C4-2B (cell line): ENCODE data around the gene PDK1.
A peak's percentile ranks its signal among the peaks of the same experiment; 100 is the strongest.

Source experiments
- H3K27ac ChIP-seq: fragments of 450-650 bp; 2 replicates; pipeline ENCODE4 v1.5.1; 2017
- CTCF ChIP-seq: fragments of 450-650 bp; conservative IDR thresholded peaks from 2 replicates; pipeline ENCODE4 v1.5.1; 2017; ENCODE audit warnings: mild to moderate bottlenecking
- ZFX ChIP-seq: fragments of 450-650 bp; IDR thresholded peaks from 2 replicates; pipeline ENCODE4 v1.6.1; 2017

Gene PDK1

GRCh38 chr2:172554352-172555271, 1.3 kb upstream of the PDK1 start:
- peak overlapping the region; percentile 92 for H3K27ac ChIP-seq

GRCh38 chr2:172555272-172555521, 693 bp upstream of the PDK1 start:
- TF ChIP-seq CTCF (no peak), ZFX (no peak)
- peak overlapping the region; percentile 92 for H3K27ac ChIP-seq

More at GRCh38 chr2:172554352-172555271, 1.3 kb upstream of the PDK1 start:
- no peak for TF ChIP-seq CTCF
- no peak for TF ChIP-seq ZFX

DNA sequence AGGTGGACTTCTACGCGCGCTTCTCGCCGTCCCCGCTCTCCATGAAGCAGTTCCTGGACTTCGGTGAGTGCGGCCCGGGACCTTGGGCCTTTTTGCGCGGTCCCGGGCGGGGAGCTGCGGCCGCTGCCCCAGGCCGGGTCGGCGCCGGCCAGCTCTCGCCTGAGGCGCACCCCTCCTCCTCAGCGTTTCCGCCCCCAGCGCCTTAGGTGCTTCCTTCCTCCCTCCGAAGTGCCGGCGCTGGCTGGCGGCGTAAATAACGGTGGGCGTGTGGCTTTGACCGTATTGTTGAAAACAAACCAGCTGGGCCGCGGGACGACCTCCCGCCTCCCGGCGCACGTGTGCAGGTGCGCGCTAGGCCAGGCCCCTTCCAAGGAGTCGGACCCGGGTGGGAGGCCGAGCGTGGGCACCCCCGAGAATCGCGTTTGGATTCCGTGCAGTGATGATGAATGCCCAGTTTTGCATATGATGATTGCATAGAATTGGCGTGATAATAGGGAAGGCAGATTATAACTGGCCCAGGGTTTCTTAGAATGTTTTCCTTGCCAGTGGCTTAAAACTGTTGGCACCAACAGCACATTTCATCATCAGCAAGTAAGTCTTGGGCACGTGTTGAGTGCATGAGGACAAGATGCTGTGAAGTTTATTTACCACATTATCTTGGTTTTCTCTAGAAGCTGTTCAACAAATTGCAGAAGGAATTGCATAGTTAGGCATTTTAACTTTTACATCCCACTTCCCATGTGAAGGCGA, 569 bp downstream of the PDK1 start:
- H3K27ac ChIP-seq = peak overlapping the region; percentile 92
- TF ChIP-seq ZFX (peak; percentile 84), CTCF (no peak)

- no peak overlapping the region for H3K27ac ChIP-seq
- TF ChIP-seq ZFX = no peak
- no peak for TF ChIP-seq CTCF
Observed at GRCh38 chr2:172558372-172558771, 2.5 kb downstream of the PDK1 start.

DNA sequence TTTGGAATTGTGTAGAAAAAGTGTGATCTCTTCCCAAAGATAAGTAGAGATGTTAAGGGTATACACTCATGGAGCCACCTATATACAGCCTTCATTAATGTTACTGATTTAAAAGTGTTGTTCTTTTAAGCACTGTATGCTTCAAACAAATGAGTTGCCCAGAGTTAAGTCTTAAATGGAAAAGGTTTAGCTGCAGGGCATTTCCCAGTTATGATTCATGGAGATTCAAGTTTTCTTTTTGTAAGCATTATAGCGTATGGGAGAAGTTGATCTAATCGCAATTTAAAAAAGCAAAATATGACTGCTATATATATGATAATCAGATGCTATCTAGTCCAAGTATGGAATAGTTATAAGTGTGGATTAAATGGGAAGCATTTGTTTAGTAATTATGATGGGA, 4.8 kb downstream of the PDK1 start:
- TF ChIP-seq CTCF (no peak), ZFX (no peak)
- H3K27ac ChIP-seq = no peak overlapping the region

GRCh38 chr2:172561270-172561669, 5.4 kb downstream of the PDK1 start:
- TF ChIP-seq CTCF (no peak), ZFX (no peak)
- no peak overlapping the region for H3K27ac ChIP-seq

GRCh38 chr2:172562298-172562697, 6.4 kb downstream of the PDK1 start:
- H3K27ac ChIP-seq = no peak overlapping the region
- no peak for TF ChIP-seq ZFX
- no peak for TF ChIP-seq CTCF
